Subcutaneous abdominal adipose tissue (tissue), 5 donors: ENCODE measurements around the gene EAF1.
"Not testable (repeated sequence)": the region's sequence is repeated elsewhere in the genome, so short reads cannot be mapped to it uniquely, and the experiment has no call there.

ENCODE experiments used
- H3K27ac ChIP-seq: one replicate; pipeline ENCODE4 v1.7.0; 2013; ENCODE audit warnings: low read depth, mild to moderate bottlenecking, inconsistent platforms, low read length, moderate library complexity
- H3K27me3 ChIP-seq, 5 donors: one replicate each; pipeline ENCODE4 v1.7.0; 2013; ENCODE audit warnings: low read length in 5 of 5, inconsistent platforms in 1 of 5; ENCODE audit not compliant: control insufficient read depth in 5 of 5, insufficient read depth in 4 of 5
- H3K36me3 ChIP-seq, 5 donors: one replicate each; pipeline ENCODE4 v1.7.0; 2013; ENCODE audit warnings: low read length in 5 of 5; ENCODE audit not compliant: control insufficient read depth in 5 of 5, insufficient read depth in 5 of 5
- H3K4me1 ChIP-seq, 5 donors: one replicate each; pipeline ENCODE4 v1.7.0; 2013; ENCODE audit warnings: low read length in 5 of 5, mild to moderate bottlenecking in 3 of 5, moderate library complexity in 1 of 5; ENCODE audit not compliant: control insufficient read depth in 5 of 5, insufficient read depth in 5 of 5
- H3K4me3 ChIP-seq, 5 donors: one replicate each; pipeline ENCODE4 v1.7.0; 2013; ENCODE audit warnings: low read length in 5 of 5, low read depth in 1 of 5
- H3K9ac ChIP-seq, 5 donors: one replicate each; pipeline ENCODE4 v1.7.0; 2013; ENCODE audit warnings: low read length in 5 of 5, mild to moderate bottlenecking in 4 of 5, moderate library complexity in 3 of 5
- H3K9me3 ChIP-seq, 5 donors: one replicate each; pipeline ENCODE4 v1.7.0; 2013; ENCODE audit warnings: low read length in 5 of 5; ENCODE audit not compliant: control insufficient read depth in 5 of 5
- donor health status: healthy.
- donor health status: healthy.
- donor health status: healthy.
- donor health status: healthy.
- donor health status: healthy.

EAF1 gene

GRCh38 chr3:15404767-15405166 lies 22.6 kb upstream of the EAF1 start:
- Histone ChIP-seq H3K27me3 (no peaks in the 10 kb centered on the region), H3K27ac (no peak overlapping the region), H3K9ac (no peak overlapping the region), H3K36me3 (no peaks in the 10 kb centered on the region), H3K4me3 (no peak overlapping the region), H3K9me3 (no peaks in the 10 kb centered on the region), H3K4me1 (peaks cover 0 to 22% (median 12%) of the 10 kb centered on the region in 5 donors)

DNA sequence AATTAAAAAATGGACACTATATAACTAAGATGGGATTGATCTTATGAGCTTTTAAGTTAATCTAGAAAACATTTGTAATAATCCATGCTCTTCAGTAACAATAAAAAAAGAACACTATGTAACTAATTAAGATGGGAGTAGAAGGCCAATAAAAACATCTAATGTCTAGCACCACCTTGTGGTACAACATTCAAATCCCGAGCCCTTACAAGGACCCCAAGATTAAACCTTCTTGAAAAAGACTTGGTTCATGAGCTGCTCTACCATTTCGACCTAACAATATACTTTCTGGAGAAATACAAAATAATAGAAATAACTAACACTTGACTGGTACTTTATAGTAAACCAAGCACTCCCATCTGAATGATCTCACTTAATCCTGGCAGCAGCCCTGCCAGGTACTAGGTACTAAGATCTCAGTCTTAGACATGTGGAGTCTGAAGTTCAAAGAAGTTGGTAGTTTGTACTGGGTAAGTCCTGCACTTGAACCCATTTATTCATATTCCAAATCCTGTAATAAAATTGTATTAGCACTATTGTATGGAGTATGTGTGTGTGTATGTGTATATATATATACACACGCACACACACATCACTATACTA lies 21.8 kb upstream of the EAF1 start:
- no peak overlapping the region for H3K9ac ChIP-seq
- no peaks in the 10 kb centered on the region for H3K9me3 ChIP-seq
- no peak overlapping the region for H3K27ac ChIP-seq
- H3K4me3 ChIP-seq = no peak overlapping the region
- H3K36me3 ChIP-seq = peaks cover 0 to 5% (median 3%) of the 10 kb centered on the region in 5 donors
- H3K4me1 ChIP-seq = peaks cover 0 to 22% (median 12%) of the 10 kb centered on the region in 5 donors
- H3K27me3 ChIP-seq = no peaks in the 10 kb centered on the region

DNA sequence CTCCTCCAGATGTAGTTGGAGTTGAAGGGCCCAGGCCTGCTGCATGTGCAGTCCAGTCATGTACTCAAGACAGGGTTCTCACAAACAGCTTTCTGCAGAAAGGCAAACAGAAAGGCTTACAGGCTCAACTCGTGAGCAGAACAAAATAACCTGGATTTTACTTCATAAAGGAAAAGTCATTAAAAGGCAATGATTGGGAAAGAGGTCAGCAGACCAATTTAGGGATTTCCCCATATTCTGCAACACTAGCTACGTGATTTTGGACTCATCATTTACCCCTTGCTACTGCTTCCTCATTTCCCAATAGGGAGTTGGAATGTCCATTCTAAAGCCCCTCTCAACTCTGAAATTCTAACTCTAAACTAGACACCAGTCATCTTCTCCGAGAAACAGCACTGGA lies 18.2 kb upstream of the EAF1 start:
- Histone ChIP-seq H3K4me3 (no peak overlapping the region), H3K4me1 (peaks cover 0 to 10% (median 4%) of the 10 kb centered on the region in 5 donors), H3K9me3 (no peaks in the 10 kb centered on the region), H3K9ac (peak overlapping the region in 1 of 5 donors; percentile 51), H3K27me3 (no peaks in the 10 kb centered on the region), H3K27ac (peak overlapping the region; percentile 34), H3K36me3 (peaks cover 6 to 33% (median 20%) of the 10 kb centered on the region in 5 donors)

- Histone ChIP-seq H3K4me1 (peaks cover 0 to 10% (median 4%) of the 10 kb centered on the region in 5 donors), H3K27ac (no peak overlapping the region), H3K4me3 (no peak overlapping the region), H3K27me3 (no peaks in the 10 kb centered on the region), H3K9me3 (no peaks in the 10 kb centered on the region), H3K36me3 (peaks cover 6 to 38% (median 25%) of the 10 kb centered on the region in 5 donors), H3K9ac (no peak overlapping the region)
Measured at GRCh38 chr3:15409774-15410173, 17.6 kb upstream of the EAF1 start.

- Histone ChIP-seq H3K36me3 (peaks cover 17 to 49% (median 35%) of the 10 kb centered on the region in 5 donors), H3K4me1 (peaks cover 0 to 10% (median 4%) of the 10 kb centered on the region in 5 donors)
- H3K27ac ChIP-seq, H3K4me3 ChIP-seq, H3K9me3 ChIP-seq, H3K27me3 ChIP-seq, H3K9ac ChIP-seq: not testable (repeated sequence)
Measured at GRCh38 chr3:15410966-15411365, 16.4 kb upstream of the EAF1 start.

DNA sequence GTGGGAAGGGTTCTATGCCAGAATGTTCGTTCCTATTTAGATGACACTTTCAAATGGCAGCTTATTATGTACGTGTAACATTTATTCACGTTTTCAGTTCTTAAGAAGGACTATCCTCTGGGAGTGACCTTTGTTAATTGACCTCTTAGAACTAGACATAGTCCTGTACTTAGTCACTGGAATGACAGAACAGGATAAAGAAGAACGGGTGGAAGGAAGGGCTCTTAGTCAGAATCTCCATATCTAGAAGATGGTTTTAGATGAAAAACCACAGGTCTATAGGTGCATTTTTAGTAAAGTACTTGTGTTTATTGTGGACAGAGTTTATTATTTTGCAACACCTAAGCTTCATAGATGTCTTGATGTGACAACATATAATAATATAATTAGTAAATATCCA lies 6.5 kb upstream of the EAF1 start:
- Histone ChIP-seq H3K9me3 (no peaks in the 10 kb centered on the region), H3K9ac (no peak overlapping the region), H3K36me3 (peaks cover 14 to 52% (median 23%) of the 10 kb centered on the region in 5 donors), H3K4me1 (peaks cover 0 to 4% (median 0%) of the 10 kb centered on the region in 5 donors), H3K27me3 (no peaks in the 10 kb centered on the region), H3K27ac (no peak overlapping the region), H3K4me3 (no peak overlapping the region)

GRCh38 chr3:15426579-15427118 lies 749 bp upstream of the EAF1 start:
- H3K4me1 ChIP-seq = peaks cover 2 to 41% (median 30%) of the 10 kb centered on the region in 5 donors
- H3K9ac ChIP-seq = peak overlapping the region; percentile 86 to 99 (median 98)
- H3K36me3 ChIP-seq = peaks cover 4 to 34% (median 18%) of the 10 kb centered on the region in 5 donors
- H3K4me3 ChIP-seq = peak overlapping the region; percentile 90 to 99 (median 98)
- H3K27me3 ChIP-seq = no peaks in the 10 kb centered on the region
- no peaks in the 10 kb centered on the region for H3K9me3 ChIP-seq
- peak overlapping the region; percentile 90 for H3K27ac ChIP-seq

- peak overlapping the region; percentile 90 to 99 (median 98) for H3K4me3 ChIP-seq
- H3K9ac ChIP-seq = peak overlapping the region; percentile 86 to 99 (median 98)
- H3K27me3 ChIP-seq = no peaks in the 10 kb centered on the region
- peaks cover 2 to 41% (median 30%) of the 10 kb centered on the region in 5 donors for H3K4me1 ChIP-seq
- no peaks in the 10 kb centered on the region for H3K9me3 ChIP-seq
- peaks cover 7 to 32% (median 19%) of the 10 kb centered on the region in 5 donors for H3K36me3 ChIP-seq
- peak overlapping the region; percentile 90 for H3K27ac ChIP-seq
Measured at GRCh38 chr3:15427981-15428380, 583 bp downstream of the EAF1 start.

DNA sequence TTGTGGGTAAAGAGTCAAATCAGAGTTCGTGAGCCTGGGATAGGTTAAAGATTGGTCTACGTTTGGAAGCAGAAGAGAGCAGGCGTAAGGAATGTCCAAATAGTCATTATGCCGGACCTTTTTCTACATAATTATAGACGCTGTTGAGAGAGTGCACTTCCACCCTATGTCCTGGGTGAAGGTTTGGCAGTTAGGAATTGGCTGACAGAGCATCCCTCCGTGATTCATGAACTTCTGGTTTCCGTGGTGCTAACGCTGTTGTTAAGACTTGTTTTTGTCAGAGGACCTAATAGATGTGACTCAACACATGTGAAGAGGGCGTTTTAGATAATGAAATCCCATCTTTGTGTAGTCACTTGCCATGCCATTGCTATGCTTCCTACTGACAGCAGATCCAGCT lies 1.1 kb downstream of the EAF1 start:
- H3K9me3 ChIP-seq = no peaks in the 10 kb centered on the region
- peak overlapping the region; percentile 90 to 99 (median 98) for H3K4me3 ChIP-seq
- H3K9ac ChIP-seq = peak overlapping the region; percentile 86 to 99 (median 98)
- H3K4me1 ChIP-seq = peaks cover 2 to 41% (median 30%) of the 10 kb centered on the region in 5 donors
- H3K36me3 ChIP-seq = peaks cover 7 to 33% (median 24%) of the 10 kb centered on the region in 5 donors
- H3K27ac ChIP-seq = peak overlapping the region; percentile 90
- no peaks in the 10 kb centered on the region for H3K27me3 ChIP-seq

DNA sequence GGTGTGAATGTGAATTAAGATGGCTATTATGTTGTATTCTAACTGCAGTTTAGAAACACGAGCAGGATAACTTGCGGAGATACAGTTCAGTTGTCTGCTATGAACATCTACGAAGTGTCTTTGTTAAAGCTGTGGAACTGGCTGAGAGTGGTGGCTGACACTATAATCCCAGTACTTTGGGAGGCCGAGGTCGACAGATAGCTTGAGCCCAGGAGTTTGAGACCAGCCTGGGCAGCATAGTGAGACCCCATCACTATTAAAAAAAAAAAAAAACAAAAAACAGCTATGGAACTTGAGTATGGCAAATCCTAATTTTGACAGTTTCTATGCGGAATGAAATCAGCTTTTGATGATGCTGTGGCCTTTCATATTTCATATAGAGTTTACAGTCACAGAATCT lies 1.7 kb downstream of the EAF1 start:
- peak overlapping the region; percentile 90 to 99 (median 98) for H3K4me3 ChIP-seq
- no peaks in the 10 kb centered on the region for H3K27me3 ChIP-seq
- peaks cover 2 to 41% (median 30%) of the 10 kb centered on the region in 5 donors for H3K4me1 ChIP-seq
- no peaks in the 10 kb centered on the region for H3K9me3 ChIP-seq
- H3K36me3 ChIP-seq = peaks cover 12 to 34% (median 26%) of the 10 kb centered on the region in 5 donors
- H3K27ac ChIP-seq = no peak overlapping the region
- peak overlapping the region in 2 of 5 donors; percentile 1 to 98 for H3K9ac ChIP-seq
